Fibroblast of villous mesenchyme (primary cell): ENCODE results near the gene GSK3A. TPM values are rescaled to one million over a fixed set of nuclear protein-coding genes. Genes with fewer than 3 reads are reported as not detected.
A peak's percentile ranks its signal among the peaks of the same experiment; 100 is the strongest.

Experiments used
- DNase-seq: peaks from one replicate; pipeline ENCODE4 v3.0.0-alpha.2; 2010; ENCODE audit warnings: low read depth
- H3K4me3 ChIP-seq: 2 replicates; pipeline ENCODE4 v1.5.1; 2011; ENCODE audit warnings: low read depth, mild to moderate bottlenecking, low read length
- CTCF ChIP-seq: IDR thresholded peaks from 2 replicates; pipeline ENCODE4 v1.5.1; 2012; ENCODE audit warnings: low read depth, mild to moderate bottlenecking, low read length; ENCODE audit not compliant: insufficient read depth
- total RNA-seq: library from RNA; depleted of rRNA; stranded (reverse); fragments of >200 nt; gene quantifications from 2 replicates; pipeline ENCODE4 v1.2.3, GENCODE V29; 2012

The GSK3A gene
- total RNA-seq, 1 donor, result 21.2 TPM

GRCh38 chr19:42246143-42246921, 3.9 kb upstream of the GSK3A start:
- DNase-seq, result peak; percentile 84
- H3K4me3 ChIP-seq, result no peak overlapping the region

GRCh38 chr19:42245231-42245630, 2.8 kb upstream of the GSK3A start:
- no peak for TF ChIP-seq CTCF
- H3K4me3 ChIP-seq, result no peak overlapping the region
- DNase-seq, result no peak

More at GRCh38 chr19:42246143-42246921, 3.9 kb upstream of the GSK3A start:
- peak; percentile 77 for TF ChIP-seq CTCF

GRCh38 chr19:42244347-42245220, 2.2 kb upstream of the GSK3A start:
- peak; percentile 95 for DNase-seq
- H3K4me3 ChIP-seq, result peak overlapping the region; percentile 81
- peak; percentile 59 for TF ChIP-seq CTCF

- DNase-seq, result no peak
- peak overlapping the region; percentile 90 for H3K4me3 ChIP-seq
- TF ChIP-seq CTCF, result no peak
Observed at GRCh38 chr19:42242069-42242511, 312 bp downstream of the GSK3A start.

GRCh38 chr19:42241279-42241678, 1.1 kb downstream of the GSK3A start:
- no peak for TF ChIP-seq CTCF
- peak overlapping the region; percentile 90 for H3K4me3 ChIP-seq
- no peak for DNase-seq

- TF ChIP-seq CTCF, result no peak
- no peak for DNase-seq
Observed at GRCh38 chr19:42239544-42240220, 2.7 kb downstream of the GSK3A start.

More at GRCh38 chr19:42239544-42240220, 2.7 kb downstream of the GSK3A start:
- no peak overlapping the region for H3K4me3 ChIP-seq
